GM18907 (cell line): ENCODE results near the gene HTT.
A peak's percentile ranks its signal among the peaks of the same experiment; 100 is the strongest.

Experiments used
- ATAC-seq: cut with Tn5 transposase; IDR thresholded peaks from one replicate; pipeline ENCODE4 v1.9.1; 2021; ENCODE audit warnings: mild to moderate bottlenecking, moderate library complexity; ENCODE audit not compliant: unreplicated experiment

HTT gene

GRCh38 chr4:3285558-3286334 lies 211.3 kb downstream of the HTT start:
- peak; percentile 79 for ATAC-seq

DNA sequence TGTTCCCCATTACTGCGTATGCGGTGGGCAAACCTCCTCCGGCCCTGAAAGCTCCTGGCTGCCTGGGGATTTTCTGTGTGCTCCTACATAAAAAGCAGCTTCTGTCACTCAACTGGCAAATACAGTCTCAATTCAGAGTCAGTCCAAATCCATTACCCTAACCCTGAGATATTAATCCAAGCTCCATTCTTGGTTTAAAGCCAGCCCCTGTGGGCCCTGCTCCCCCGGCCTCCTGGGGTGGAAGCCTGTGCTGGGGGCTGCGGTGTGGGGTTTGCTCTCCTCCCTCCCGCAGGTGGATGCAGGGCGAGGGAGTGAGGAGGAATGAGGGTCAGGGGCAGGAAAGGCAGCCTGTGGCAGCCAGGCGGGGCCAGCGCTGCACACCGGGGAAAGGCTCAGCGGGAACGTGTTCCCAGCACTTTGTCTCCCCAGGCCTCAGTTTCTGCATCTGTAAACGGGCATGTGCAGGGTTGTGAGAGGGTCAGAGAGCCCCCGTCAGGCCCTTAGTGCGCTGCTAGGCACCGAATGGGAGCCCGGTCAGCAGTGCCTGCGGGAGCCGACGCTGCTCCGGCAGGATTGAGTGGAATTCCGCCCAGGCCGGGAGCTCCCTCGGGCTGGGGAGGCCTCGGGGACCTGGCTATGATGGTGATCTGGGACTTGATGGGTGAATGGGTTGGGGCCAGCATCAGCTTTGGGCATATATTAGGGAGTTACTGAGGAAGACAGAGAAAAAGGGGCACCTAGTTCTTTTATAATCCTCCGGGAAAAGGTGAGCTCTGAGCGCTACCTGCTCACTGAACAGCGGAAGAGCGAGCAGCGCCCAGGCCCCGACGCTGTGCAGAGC lies 212.1 kb downstream of the HTT start:
- no peak for ATAC-seq

- ATAC-seq = no peak
Measured at GRCh38 chr4:3287271-3287971, 212.9 kb downstream of the HTT start.

GRCh38 chr4:3287972-3288570 lies 213.6 kb downstream of the HTT start:
- no peak for ATAC-seq

DNA sequence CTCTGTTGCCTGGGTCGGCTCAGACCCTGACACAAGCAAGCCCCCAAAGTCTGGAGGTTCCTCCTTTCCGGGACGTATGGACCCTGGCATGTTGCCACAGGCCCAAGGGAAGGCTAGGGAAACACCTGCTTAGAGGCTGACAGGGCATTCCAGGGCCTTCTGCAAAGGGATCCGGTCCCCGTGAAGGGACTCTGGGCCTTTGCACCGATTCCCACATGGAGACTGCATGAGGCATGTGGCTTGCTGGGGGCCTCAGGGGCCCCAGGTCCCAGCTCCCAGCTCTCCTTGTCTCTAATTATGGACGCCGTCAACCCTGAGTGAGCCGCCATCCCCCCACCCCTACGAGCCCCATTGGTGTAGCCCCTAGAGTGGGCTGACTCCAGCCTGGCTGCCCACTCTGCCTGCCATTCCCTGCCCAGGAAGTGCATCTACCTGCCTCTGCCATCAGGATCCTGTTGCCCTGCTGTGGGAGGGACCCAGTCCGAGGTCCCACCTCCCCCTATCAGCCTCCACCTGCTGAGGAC lies 214.2 kb downstream of the HTT start:
- no peak for ATAC-seq

GRCh38 chr4:3290476-3290875 lies 216.0 kb downstream of the HTT start:
- ATAC-seq = no peak

DNA sequence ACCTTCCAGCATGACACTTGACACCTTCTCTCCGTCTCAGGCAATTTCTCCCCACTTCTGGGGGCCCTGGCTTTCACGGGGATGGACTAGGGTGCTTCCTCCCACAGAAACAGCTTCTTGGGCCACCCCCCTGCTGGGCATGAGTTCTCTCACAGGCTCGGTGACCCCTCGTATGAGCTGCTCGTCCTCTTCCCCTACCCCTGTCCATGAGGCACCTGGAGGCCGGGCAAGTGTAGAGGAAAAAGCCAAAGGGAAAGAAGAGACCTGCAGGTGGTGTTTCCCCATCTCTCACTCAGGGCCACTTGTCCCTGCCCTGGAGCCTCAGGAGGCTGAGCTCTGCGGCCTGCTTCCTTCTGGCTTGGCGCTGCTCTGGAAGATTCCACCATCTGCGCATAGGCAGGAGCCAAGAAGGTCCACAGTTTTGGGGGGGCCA lies 216.4 kb downstream of the HTT start:
- no peak for ATAC-seq

DNA sequence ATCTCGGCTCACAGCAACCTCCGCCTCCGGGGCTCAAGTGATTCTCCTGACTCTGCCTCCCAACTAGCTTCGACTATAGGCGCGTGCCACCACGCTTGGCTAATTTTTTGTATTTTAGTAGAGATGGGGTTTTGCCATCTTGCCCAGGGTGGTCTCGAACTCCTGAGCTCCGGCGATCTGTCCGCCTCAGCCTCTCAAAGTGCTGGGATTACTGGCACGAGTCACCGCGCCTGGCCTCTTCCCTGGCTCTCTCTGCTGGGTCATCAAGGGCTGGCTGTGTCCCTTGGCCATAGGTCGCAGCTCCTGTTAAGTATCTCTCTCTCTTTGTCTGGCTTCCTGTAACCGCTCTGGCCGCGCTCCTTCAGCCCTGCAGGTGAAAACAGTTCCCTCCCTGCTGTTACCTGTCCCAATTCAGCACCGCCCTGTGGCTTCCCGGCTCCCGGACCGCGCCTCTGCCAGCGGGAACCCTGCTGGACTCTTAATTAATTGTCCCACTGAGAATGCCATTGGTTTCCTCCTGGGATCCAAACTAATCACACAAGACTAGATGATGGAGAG lies 217.0 kb downstream of the HTT start:
- no peak for ATAC-seq

DNA sequence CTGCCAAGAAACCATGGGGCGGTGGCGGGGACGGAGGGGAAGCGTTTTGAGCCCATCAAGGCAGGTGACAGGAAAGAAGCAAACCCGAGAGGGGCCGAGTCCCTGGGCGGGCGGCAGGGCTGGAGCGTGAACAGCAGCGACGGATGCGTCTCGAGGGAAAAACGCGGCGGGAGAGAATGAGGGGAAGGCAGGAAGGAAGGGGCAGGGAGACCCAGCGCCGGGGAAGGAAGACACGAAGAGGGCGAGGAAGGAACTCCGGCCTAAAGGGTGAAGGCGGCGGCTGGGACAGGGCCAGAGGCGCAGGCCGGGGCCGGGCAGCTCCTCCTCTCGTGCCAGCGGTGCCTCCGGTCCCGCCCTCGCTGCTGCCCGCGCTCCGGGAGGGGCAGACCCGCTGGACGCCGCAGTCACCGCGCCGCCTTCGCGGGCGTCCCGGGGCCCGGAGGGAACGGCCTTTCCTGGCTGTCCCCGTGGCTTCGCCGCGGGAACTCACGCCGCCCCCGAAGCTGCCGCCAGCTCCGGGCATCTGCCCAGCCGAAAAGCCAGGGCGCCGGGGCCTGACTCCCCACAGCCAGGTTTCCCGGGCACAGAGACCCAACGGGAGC lies 217.6 kb downstream of the HTT start:
- peak; percentile 25 for ATAC-seq

- peak; percentile 75 for ATAC-seq
Measured at GRCh38 chr4:3292571-3293400, 218.3 kb downstream of the HTT start, which contains the start of gene RGS12. TSS of gene RGS12 (plus strand) at chr4:3293021. CDS start at chr4:3316171, 23,150 bp downstream.
